Hepatocyte (in vitro differentiated cells): ENCODE results near the gene SLC35E2B. TPM values are rescaled to one million over a fixed set of nuclear protein-coding genes. Genes with fewer than 3 reads are reported as not detected.
A peak's percentile ranks its signal among the peaks of the same experiment; 100 is the strongest.

Experiments used
- DNase-seq: peaks from one replicate; pipeline ENCODE4 v3.0.0-alpha.2; 2016; ENCODE audit warnings: low spot score
- H2AFZ ChIP-seq: fragments of 200-600 bp; sonication (generic); 2 replicates; pipeline ENCODE4 v1.6.0; 2016; ENCODE audit warnings: antibody characterized with exemption, mild to moderate bottlenecking
- H3K27ac ChIP-seq: fragments of 200-600 bp; sonication (generic); 2 replicates; pipeline ENCODE4 v1.5.1; 2016; ENCODE audit warnings: mild to moderate bottlenecking
- H3K27me3 ChIP-seq: fragments of 200-600 bp; sonication (generic); 2 replicates; pipeline ENCODE4 v1.6.1; 2016
- H3K36me3 ChIP-seq: fragments of 200-600 bp; sonication (generic); replicated peaks from 2 replicates; pipeline ENCODE4 v1.5.1; 2016; ENCODE audit warnings: low read depth; ENCODE audit not compliant: insufficient read depth
- H3K4me1 ChIP-seq: fragments of 200-600 bp; sonication (generic); 2 replicates; pipeline ENCODE4 v1.5.1; 2016; ENCODE audit warnings: mild to moderate bottlenecking, moderate library complexity; ENCODE audit not compliant: insufficient read depth
- H3K4me2 ChIP-seq: fragments of 200-600 bp; sonication (generic); 2 replicates; pipeline ENCODE4 v1.6.0; 2016
- H3K4me3 ChIP-seq: fragments of 200-600 bp; sonication (generic); 2 replicates; pipeline ENCODE4 v1.5.1; 2016; ENCODE audit warnings: mild to moderate bottlenecking
- H3K79me2 ChIP-seq: fragments of 200-600 bp; sonication (generic); 2 replicates; pipeline ENCODE4 v1.6.0; 2017; ENCODE audit warnings: mild to moderate bottlenecking
- H3K9me2 ChIP-seq: fragments of 200-600 bp; sonication (generic); replicated peaks from 2 replicates; pipeline ENCODE4 v1.6.0; 2017; ENCODE audit warnings: mild to moderate bottlenecking; ENCODE audit not compliant: insufficient read depth
- H3K9me3 ChIP-seq: fragments of 200-600 bp; sonication (generic); 2 replicates; pipeline ENCODE4 v1.5.1; 2016; ENCODE audit warnings: low read depth, mild to moderate bottlenecking
- H4K20me1 ChIP-seq: fragments of 200-600 bp; sonication (generic); 2 replicates; pipeline ENCODE4 v1.6.0; 2016; ENCODE audit warnings: mild to moderate bottlenecking; ENCODE audit not compliant: insufficient read depth, poor library complexity, severe bottlenecking
- CTCF ChIP-seq: fragments of 200-600 bp; sonication (generic); IDR thresholded peaks from 2 replicates; pipeline ENCODE4 v1.5.1; 2016; ENCODE audit warnings: antibody characterized with exemption, mild to moderate bottlenecking; ENCODE audit not compliant: poor library complexity
- EZH2 ChIP-seq: fragments of 200-600 bp; sonication (generic); IDR thresholded peaks from 2 replicates; pipeline ENCODE4 v1.6.1; 2016; ENCODE audit warnings: antibody characterized with exemption, mild to moderate bottlenecking, borderline replicate concordance
- EZH2phosphoT487 ChIP-seq: fragments of 200-600 bp; sonication (generic); IDR thresholded peaks from one replicate; pipeline ENCODE4 v1.6.1; 2018; ENCODE audit warnings: antibody characterized with exemption, mild to moderate bottlenecking, low read depth, moderate library complexity; ENCODE audit not compliant: unreplicated experiment, severe bottlenecking
- WGBS: methylation state at CpG from one replicate; pipeline ENCODE4 v1.1.6; 2016; ENCODE audit warnings: low lambda C conversion rate; ENCODE audit errors: missing lambda C conversion rate; 5-methylcytosine and 5-hydroxymethylcytosine counted together
- polyA plus RNA-seq: library from polyadenylated mRNA; unstranded; fragments of >200 nt; fragmentation: Nextera tagmentation; extraction: Ambion mirVana; gene quantifications from 2 replicates; pipeline ENCODE4 v1.2.1, GENCODE V29; 2016
- total RNA-seq: library from RNA; depleted of rRNA; stranded (reverse); fragments of >200 nt; gene quantifications from 2 replicates; pipeline ENCODE4 v1.2.3, GENCODE V29; 2014

SLC35E2B gene
- total and polyA plus RNA-seq, 2 experiments from 2014 or later, result 29.2 to 46.7 TPM

- WGBS, result 97% methylated on average over 49 of the region's 53 CpGs
- no peaks in the 10 kb centered on the region for H3K36me3 ChIP-seq
Observed at GRCh38 chr1:1627829-1628753, 64.5 kb downstream of the SLC35E2B start.

GRCh38 chr1:1627261-1627828 is 65.2 kb downstream of the SLC35E2B start:
- no peak overlapping the region for H2AFZ ChIP-seq
- H4K20me1 ChIP-seq, result no peaks in the 10 kb centered on the region
- H3K9me2 ChIP-seq, result no peaks in the 10 kb centered on the region
- no peaks in the 10 kb centered on the region for H3K9me3 ChIP-seq
- no peaks in the 10 kb centered on the region for H3K36me3 ChIP-seq
- whole genome bisulfite sequencing, result 89% methylated on average over 19 of the region's 37 CpGs
- H3K27me3 ChIP-seq, result peaks cover 15% of the 10 kb centered on the region
- TF ChIP-seq CTCF, result no peak
- no peak overlapping the region for H3K4me2 ChIP-seq
- peaks cover 19% of the 10 kb centered on the region for H3K4me1 ChIP-seq
- H3K4me3 ChIP-seq, result no peak overlapping the region
- no peaks in the 10 kb centered on the region for H3K79me2 ChIP-seq
- DNase-seq, result no peak
- no peak overlapping the region for H3K27ac ChIP-seq

More at GRCh38 chr1:1627829-1628753, 64.5 kb downstream of the SLC35E2B start:
- peaks cover 15% of the 10 kb centered on the region for H3K27me3 ChIP-seq
- no peak for TF ChIP-seq EZH2
- TF ChIP-seq EZH2phosphoT487, result no peak
- TF ChIP-seq CTCF, result no peak
- H3K9me2 ChIP-seq, result no peaks in the 10 kb centered on the region
- peak; percentile 4 for DNase-seq
- no peak overlapping the region for H2AFZ ChIP-seq
- H3K27ac ChIP-seq, result no peak overlapping the region
- no peak overlapping the region for H3K4me2 ChIP-seq
- H4K20me1 ChIP-seq, result no peaks in the 10 kb centered on the region
- no peaks in the 10 kb centered on the region for H3K9me3 ChIP-seq
- H3K79me2 ChIP-seq, result no peaks in the 10 kb centered on the region
- no peak overlapping the region for H3K4me3 ChIP-seq
- H3K4me1 ChIP-seq, result peaks cover 19% of the 10 kb centered on the region

GRCh38 chr1:1626207-1627141 is 66.1 kb downstream of the SLC35E2B start:
- WGBS, result 93% methylated on average over 33 of the region's 48 CpGs
- Histone ChIP-seq H3K9me3 (no peaks in the 10 kb centered on the region), H3K27ac (no peak overlapping the region), H3K4me1 (peaks cover 11% of the 10 kb centered on the region), H3K36me3 (no peaks in the 10 kb centered on the region), H4K20me1 (no peaks in the 10 kb centered on the region), H3K27me3 (peaks cover 8% of the 10 kb centered on the region), H2AFZ (no peak overlapping the region), H3K79me2 (no peaks in the 10 kb centered on the region), H3K4me2 (no peak overlapping the region), H3K4me3 (no peak overlapping the region), H3K9me2 (no peaks in the 10 kb centered on the region)
- DNase-seq, result no peak
- TF ChIP-seq CTCF, result no peak
- TF ChIP-seq EZH2, result no peak
- TF ChIP-seq EZH2phosphoT487, result no peak
